CD4-positive, alpha-beta T cell treated with Interleukin-17A for 4 hours (primary cell): ENCODE measurements around the gene HCN4.

Experiments
- DNase-seq: peaks from one replicate; pipeline ENCODE4 v3.0.0-alpha.2; 2020; ENCODE audit warnings: mixed read lengths

The HCN4 gene

GRCh38 chr15:73378089-73378488 is 9.3 kb upstream of the HCN4 start:
- no peak for DNase-seq

DNA sequence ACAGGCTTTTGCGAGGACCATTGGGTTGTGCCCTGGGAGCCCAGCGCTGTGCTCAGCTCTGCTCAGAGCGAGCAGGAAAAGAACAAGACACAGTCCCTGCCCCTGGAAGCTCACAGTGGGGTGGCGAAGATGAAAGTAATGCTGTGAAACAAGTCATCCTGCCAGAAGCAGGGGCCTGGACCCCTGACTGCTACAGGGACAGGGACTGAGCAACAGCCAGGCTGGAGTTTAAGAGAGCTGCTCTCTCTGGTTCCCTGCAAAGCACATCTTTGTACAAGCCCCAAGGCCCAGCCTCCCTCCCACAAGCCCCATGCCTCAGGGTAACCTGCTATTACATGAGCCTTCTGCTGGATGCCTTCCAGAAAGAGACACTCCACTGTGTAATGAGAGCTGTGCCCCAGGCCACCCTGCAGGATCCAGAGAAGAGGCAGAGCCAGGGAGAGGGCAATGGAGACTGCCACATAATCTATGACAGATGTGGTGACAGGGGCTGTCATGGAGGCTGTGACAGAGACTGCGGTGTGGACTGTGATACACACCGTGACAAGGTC is 7.1 kb upstream of the HCN4 start:
- no peak for DNase-seq

GRCh38 chr15:73375012-73375411 is 6.3 kb upstream of the HCN4 start:
- DNase-seq = no peak

- DNase-seq = no peak
Observed at GRCh38 chr15:73374604-73375003, 5.8 kb upstream of the HCN4 start.

DNA sequence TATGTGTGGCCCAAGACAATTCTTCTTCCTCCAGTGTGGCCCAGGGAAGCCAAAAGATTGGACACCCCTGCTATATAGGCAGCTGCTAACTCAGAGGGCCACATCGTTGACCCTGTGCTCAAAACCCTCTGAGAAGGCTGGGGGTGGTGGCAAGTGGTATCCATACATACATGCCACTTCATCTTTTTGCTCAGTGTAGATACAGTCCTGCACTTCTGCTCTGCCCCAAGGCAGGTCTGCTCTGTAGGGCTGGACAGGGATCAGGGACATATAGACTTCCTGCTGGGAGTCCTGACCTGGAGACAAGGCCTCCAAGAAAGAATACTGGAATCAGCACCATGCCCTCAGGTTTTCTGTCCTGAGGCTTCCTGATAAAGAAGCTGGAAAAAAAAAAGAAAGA is 4.5 kb upstream of the HCN4 start:
- DNase-seq = no peak

GRCh38 chr15:73371812-73372211 is 3.1 kb upstream of the HCN4 start:
- no peak for DNase-seq

DNA sequence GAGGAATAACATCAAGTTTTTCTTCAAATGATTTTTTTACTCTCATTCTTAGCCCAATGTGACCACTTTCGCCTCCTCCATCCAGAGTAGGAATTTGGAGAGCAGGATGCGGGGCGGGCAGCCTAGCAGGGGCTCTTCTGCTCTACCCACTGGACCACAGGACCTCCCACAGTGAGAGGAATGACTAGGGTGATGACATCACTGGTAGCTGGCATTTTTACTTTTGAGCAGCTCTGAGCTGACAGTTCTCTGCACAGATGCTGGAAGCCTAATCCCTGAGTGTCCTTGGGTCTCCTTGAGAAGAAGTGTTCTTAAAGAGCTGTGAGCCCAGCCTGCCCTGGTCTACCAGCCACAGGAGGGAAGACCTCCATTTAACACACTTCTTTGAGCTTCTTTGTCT is 1.4 kb upstream of the HCN4 start:
- no peak for DNase-seq

DNA sequence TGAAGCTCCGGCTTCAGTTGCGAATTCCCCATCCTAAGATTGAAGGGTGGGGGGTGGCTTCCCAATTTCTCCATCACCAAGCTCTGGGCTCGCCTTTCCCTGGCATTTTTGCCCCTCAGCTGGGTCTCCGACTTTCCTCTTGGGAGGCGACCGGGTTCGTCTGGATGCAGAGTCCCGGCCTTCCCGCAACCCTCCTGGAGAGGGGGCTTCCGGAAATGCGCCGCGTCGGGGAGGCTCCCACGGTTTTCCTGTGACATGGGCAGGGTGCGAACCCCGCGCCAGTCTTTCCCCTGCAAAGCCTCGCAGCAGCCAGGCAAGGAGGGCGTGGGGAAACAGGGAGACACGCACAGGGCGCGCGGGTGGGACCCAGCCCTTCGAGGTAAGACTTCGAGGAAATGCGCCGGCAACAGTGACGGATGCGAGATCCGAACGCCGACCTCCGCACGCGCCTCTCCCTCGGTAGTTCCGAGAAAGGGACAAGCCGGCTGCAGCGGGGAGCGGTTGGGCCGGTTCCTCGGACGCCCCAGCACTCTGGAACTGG is 466 bp upstream of the HCN4 start:
- DNase-seq = no peak

DNA sequence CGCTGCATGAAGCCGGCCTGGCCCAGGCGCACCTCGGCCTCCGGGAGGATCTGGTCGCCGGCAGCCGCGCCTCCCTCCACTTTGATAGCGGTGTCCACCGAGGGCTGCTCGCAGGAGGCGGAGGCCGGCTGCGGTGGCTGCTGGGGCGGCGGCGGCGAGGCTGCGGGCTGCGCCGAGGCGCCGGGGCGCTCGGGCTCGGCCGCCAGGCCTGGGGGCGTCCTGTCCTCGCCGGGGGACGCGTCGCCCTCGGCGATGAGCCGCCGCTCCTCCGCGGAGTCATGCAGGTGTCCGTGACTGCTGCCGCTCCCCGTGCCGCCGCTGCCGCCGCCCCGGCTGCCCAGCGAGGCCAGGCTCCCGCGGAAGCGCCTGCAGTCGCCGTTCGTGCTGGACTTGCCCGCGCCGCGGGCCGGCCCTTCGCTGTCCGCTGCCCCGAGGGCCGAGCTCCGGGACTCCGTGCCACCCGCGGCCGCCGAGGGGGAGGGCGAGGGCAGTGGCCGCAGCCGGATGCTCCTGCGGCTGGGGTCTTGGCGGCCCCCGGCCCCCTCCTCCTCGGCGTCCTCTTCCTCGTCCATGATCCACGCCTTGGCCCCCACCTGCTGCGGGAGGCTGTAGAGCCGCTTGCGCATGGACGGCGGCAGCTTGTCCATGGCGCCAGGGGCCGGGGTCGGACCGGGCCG is 996 bp downstream of the HCN4 start:
- DNase-seq = no peak

DNA sequence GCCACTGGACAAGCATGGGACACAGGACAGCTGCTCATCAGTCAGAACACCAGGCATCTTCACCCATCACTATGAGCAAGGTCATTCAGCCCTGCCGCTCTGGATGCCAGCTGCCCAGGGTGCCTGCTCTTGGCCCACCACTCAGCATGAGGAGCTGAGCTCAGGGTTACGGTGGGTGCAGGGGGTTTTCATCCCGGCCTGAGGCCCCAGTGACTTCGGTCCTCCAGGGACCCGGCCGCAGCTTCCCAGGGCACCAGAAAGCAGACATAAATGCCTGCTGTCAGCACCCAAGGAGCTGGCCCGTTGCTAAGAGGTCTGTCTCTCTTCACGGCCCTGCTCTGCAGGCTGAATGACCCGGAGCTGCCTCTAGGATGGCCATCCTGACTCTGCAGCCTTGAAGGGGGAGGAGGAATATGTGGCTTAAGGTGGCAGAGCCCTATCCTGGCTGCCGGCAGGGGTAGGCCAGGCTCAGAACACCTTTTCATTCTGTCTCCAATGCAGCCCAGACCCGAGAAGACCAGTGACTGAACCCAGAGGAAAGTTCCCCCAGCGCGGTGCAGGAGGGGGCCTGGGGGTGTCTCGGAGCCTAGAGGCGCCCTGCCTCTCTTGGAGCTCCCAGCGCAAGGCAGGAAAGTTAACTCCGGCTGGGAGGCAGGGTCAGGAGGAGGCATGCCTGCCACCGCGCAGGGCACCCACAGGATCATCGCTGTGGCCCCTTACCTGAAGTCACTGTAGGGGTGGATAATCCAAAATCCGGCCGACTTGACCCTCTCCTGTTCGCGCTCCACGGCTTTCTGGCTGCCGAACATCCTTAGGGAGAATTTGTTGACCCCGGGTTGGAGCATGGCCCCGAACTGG is 1.8 kb downstream of the HCN4 start:
- no peak for DNase-seq

DNA sequence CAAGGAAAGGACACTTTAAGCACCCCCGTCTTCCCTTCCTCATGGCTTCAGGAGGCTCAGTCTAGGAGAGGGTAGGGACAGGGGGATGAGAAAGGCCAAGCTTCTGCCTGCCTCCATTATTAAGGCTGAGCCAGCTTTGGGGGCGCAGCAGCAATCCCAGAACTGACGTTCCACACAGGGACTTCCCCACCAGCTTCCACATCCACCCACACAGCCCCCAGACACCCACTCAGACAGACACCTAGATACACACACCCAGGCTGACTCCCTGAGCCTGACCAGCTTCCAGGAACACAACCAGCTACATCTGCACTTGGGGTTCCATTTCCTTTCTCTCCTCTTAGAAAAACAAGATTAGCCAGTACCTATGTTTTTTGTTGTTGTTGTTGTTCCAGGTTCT is 4.7 kb downstream of the HCN4 start:
- DNase-seq = no peak

DNA sequence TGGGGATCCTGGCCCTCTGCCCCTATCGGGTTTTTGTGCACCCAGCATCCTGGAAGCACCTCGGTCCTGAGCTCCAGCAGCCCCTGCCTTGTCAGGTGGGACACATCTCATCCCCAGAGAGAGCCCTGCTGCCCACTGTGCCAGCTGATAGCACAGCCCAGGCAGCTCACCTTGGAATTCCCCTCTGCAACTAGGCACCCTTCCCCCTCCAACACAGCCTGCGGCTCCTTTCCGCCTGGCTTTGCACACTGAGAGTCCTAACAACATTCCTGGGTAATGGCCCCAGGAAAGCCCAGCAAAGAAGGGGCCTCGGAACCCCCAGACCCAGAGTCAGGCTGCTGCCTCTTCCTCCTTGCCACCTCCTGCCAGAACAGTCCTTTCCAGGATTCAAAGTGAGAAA is 5.9 kb downstream of the HCN4 start:
- DNase-seq = no peak

- no peak for DNase-seq
Observed at GRCh38 chr15:73361337-73361736, 7.4 kb downstream of the HCN4 start.

- DNase-seq = no peak
Observed at GRCh38 chr15:73359651-73360050, 9.1 kb downstream of the HCN4 start.

- no peak for DNase-seq
Observed at GRCh38 chr15:73357999-73358665, 10.6 kb downstream of the HCN4 start.

- no peak for DNase-seq
Observed at GRCh38 chr15:73355612-73356265, 13.0 kb downstream of the HCN4 start.

GRCh38 chr15:73354241-73354640 is 14.5 kb downstream of the HCN4 start:
- DNase-seq = no peak

DNA sequence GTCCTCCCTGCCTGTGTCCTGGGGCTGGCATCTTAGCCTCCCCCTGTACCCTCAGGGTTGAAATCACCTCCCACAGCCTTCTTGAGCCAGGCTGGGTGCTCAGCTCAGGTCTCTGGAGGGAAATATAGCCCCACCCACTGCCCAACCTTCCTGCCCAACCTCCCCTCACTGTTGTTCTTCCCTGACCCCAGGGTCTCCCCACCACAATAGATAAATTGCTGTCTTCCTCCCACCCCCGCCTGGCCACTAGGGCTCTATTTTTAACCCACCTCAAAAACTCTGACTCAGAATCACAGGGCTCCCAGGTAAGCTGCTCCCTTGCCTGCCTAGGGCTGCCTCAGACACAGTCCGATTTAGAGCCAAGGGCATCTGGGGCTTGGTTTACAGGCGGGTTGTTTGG is 15.0 kb downstream of the HCN4 start:
- DNase-seq = no peak

DNA sequence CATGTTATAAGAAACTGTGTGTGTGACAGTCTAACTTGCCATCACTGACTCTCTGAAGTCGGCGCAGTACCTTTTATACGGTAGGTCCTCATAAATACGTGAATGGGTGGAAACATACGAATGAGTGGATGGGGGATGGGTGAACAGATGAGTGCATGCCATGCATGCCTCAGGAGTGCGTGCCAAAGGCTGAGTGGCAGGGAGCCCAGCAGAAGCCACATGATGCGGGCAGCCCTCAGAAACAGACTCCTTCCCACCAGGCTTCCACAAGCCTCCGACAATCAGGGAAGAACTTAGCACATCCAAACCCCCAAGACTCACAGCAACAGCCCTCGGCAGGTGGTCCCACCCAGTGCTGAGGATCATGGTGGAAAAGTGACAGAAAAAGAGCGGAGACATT is 16.7 kb downstream of the HCN4 start:
- DNase-seq = no peak

DNA sequence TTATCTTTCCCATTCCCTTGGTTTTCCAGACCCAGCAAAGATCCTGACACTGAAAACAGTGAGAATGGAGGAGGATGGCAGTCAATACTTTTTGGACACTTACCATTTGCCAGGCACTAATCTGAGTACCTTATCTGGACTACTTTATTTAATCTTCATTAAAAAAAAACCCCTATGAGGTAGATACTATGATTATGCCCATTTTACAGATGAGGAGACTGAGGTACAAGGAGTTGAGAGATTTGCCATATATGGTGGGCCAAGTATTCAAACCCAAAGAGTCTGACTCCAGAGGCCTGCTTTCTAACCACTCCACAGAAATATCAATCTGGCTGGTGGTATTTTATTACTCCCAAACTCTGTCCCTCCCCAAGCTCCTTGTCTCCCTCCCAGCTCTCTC is 19.6 kb downstream of the HCN4 start:
- DNase-seq = no peak

DNA sequence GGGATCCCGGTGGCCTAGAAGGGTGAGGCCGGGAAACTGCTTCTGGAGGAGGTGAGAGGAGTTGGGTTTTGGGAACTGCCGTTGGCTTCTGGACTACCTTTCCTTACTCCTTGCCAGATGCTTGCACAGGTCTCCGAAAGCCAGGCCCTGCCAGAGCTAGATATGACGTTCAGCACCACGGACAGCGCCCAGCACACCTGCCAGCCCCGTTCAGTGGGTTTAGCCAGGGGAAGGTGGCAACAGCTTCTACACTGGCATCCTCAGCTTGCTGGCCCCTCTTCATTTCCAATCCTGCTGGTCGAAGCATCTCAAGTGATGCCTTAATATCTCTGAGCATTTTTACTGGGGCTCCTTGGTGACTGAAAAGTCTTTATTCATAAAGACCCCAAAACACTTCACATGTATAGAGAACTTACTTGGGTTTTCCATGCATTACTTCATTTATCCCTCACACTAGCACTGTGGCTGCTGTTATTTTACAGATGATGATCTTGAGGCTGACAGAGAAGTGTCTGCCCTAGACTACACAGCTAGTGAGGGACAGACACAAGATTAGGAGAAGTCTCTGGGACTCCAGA is 21.9 kb downstream of the HCN4 start:
- DNase-seq = peak; percentile 69

GRCh38 chr15:73345658-73346057 is 23.1 kb downstream of the HCN4 start:
- no peak for DNase-seq
